Fibroblast of the aortic adventitia (primary cell): Measurements from ENCODE around the gene IFIT2. TPM values are rescaled to one million over a fixed set of nuclear protein-coding genes. Genes with fewer than 3 reads are reported as not detected.
A peak's percentile ranks its signal among the peaks of the same experiment; 100 is the strongest.

ENCODE experiments used
- DNase-seq: peaks from one replicate; pipeline ENCODE4 v3.0.0-alpha.2; 2010; ENCODE audit warnings: low read depth
- H3K4me3 ChIP-seq: 2 replicates; pipeline ENCODE4 v1.5.1; 2011; ENCODE audit warnings: low read depth, mild to moderate bottlenecking, control low read depth, low read length, moderate library complexity
- CTCF ChIP-seq: IDR thresholded peaks from 2 replicates; pipeline ENCODE4 v1.5.1; 2011; ENCODE audit warnings: mild to moderate bottlenecking, low read length, control low read depth, inconsistent platforms; ENCODE audit not compliant: insufficient read depth
- total RNA-seq: library from RNA; depleted of rRNA; stranded (reverse); fragments of >200 nt; gene quantifications from 2 replicates; pipeline ENCODE4 v1.2.3, GENCODE V29; 2012; ENCODE audit warnings: low replicate concordance

Gene IFIT2
- total RNA-seq, 1 donor = 7.6 TPM

GRCh38 chr10:89258881-89259280, 43.0 kb upstream of the IFIT2 start:
- TF ChIP-seq CTCF = no peak
- no peak for DNase-seq
- no peak overlapping the region for H3K4me3 ChIP-seq

- peak; percentile 93 for DNase-seq
- no peak for TF ChIP-seq CTCF
- no peak overlapping the region for H3K4me3 ChIP-seq
Observed at GRCh38 chr10:89262086-89263051, 39.5 kb upstream of the IFIT2 start.

GRCh38 chr10:89263091-89263490, 38.8 kb upstream of the IFIT2 start:
- H3K4me3 ChIP-seq = no peak overlapping the region
- no peak for TF ChIP-seq CTCF
- DNase-seq = no peak

- DNase-seq = no peak
- no peak for TF ChIP-seq CTCF
- no peak overlapping the region for H3K4me3 ChIP-seq
Observed at GRCh38 chr10:89263531-89263930, 38.3 kb upstream of the IFIT2 start.

GRCh38 chr10:89266721-89267453, 35.0 kb upstream of the IFIT2 start:
- no peak for TF ChIP-seq CTCF
- DNase-seq = no peak
- H3K4me3 ChIP-seq = no peak overlapping the region

GRCh38 chr10:89269433-89270152, 32.3 kb upstream of the IFIT2 start:
- DNase-seq = no peak
- no peak overlapping the region for H3K4me3 ChIP-seq
- no peak for TF ChIP-seq CTCF
